Superior temporal gyrus (tissue), 1 donor: ENCODE results near the gene METTL16.
A peak's percentile ranks its signal among the peaks of the same experiment; 100 is the strongest.
"Not testable (repeated sequence)": the region's sequence is repeated elsewhere in the genome, so short reads cannot be mapped to it uniquely, and the experiment has no call there.

Source experiments
- DNase-seq: peaks from one replicate; pipeline ENCODE4 v3.0.0-alpha.2; 2016; ENCODE audit errors: extremely low spot score

The METTL16 gene

GRCh38 chr17:2452216-2452750, 59.4 kb downstream of the METTL16 start:
- DNase-seq: no peak

- no peak for DNase-seq
These were observed 61.6 kb downstream of the METTL16 start for GRCh38 chr17:2450016-2450650.

GRCh38 chr17:2449486-2449885, 62.2 kb downstream of the METTL16 start:
- DNase-seq: no peak

GRCh38 chr17:2447479-2447878, 64.2 kb downstream of the METTL16 start:
- DNase-seq: not testable (repeated sequence)

- DNase-seq: no peak
These were observed 66.0 kb downstream of the METTL16 start for GRCh38 chr17:2445638-2446037.

GRCh38 chr17:2444382-2444781, 67.3 kb downstream of the METTL16 start:
- DNase-seq: no peak

GRCh38 chr17:2442166-2442565, 69.5 kb downstream of the METTL16 start:
- DNase-seq: no peak

- DNase-seq: no peak
These were observed 70.8 kb downstream of the METTL16 start for GRCh38 chr17:2440930-2441329.

- not testable (repeated sequence) for DNase-seq
These were observed 71.7 kb downstream of the METTL16 start for GRCh38 chr17:2439997-2440396.

GRCh38 chr17:2438823-2439222, 72.9 kb downstream of the METTL16 start:
- DNase-seq: no peak

GRCh38 chr17:2436316-2436905, 75.3 kb downstream of the METTL16 start:
- DNase-seq: no peak

- DNase-seq: no peak
These were observed 75.8 kb downstream of the METTL16 start for GRCh38 chr17:2435862-2436261.

GRCh38 chr17:2435181-2435741, 76.4 kb downstream of the METTL16 start:
- peak; percentile 36 for DNase-seq

- no peak for DNase-seq
These were observed 78.0 kb downstream of the METTL16 start for GRCh38 chr17:2433696-2434095.

GRCh38 chr17:2427910-2428309, 83.8 kb downstream of the METTL16 start:
- DNase-seq: no peak

- no peak for DNase-seq
These were observed 84.5 kb downstream of the METTL16 start for GRCh38 chr17:2427215-2427614.

GRCh38 chr17:2423271-2423670, 88.4 kb downstream of the METTL16 start:
- DNase-seq: no peak

GRCh38 chr17:2421315-2422147, 90.2 kb downstream of the METTL16 start:
- no peak for DNase-seq

GRCh38 chr17:2420176-2420575, 91.5 kb downstream of the METTL16 start:
- DNase-seq: no peak

- DNase-seq: no peak
These were observed 92.2 kb downstream of the METTL16 start for GRCh38 chr17:2419486-2419885.

- DNase-seq: no peak
These were observed 93.1 kb downstream of the METTL16 start for GRCh38 chr17:2418572-2418971.

- peak; percentile 98 for DNase-seq
These were observed 95.5 kb downstream of the METTL16 start for GRCh38 chr17:2416010-2416734.
